GM12864 (cell line): ENCODE results near the gene BICD2.

ENCODE experiments used
- DNase-seq: peaks from one replicate; pipeline ENCODE4 v3.0.0-alpha.2; 2011; ENCODE audit warnings: low read depth
- H3K4me3 ChIP-seq: 2 replicates; pipeline ENCODE4 v1.5.1; 2011; ENCODE audit warnings: mild to moderate bottlenecking, low read depth, low read length, control low read depth
- CTCF ChIP-seq: IDR thresholded peaks from 2 replicates; pipeline ENCODE4 v1.5.1; 2011; ENCODE audit warnings: low read depth, mild to moderate bottlenecking, moderate library complexity, low read length, control low read depth, inconsistent platforms; ENCODE audit errors: missing control alignments

BICD2 gene

GRCh38 chr9:92664394-92665152 lies 100.1 kb downstream of the BICD2 start:
- no peak for DNase-seq
- no peak overlapping the region for H3K4me3 ChIP-seq

GRCh38 chr9:92663951-92664350 lies 100.7 kb downstream of the BICD2 start:
- TF ChIP-seq CTCF, result no peak
- no peak overlapping the region for H3K4me3 ChIP-seq
- DNase-seq, result no peak

More at GRCh38 chr9:92664394-92665152, 100.1 kb downstream of the BICD2 start:
- TF ChIP-seq CTCF, result no peak

- TF ChIP-seq CTCF, result no peak
- DNase-seq, result no peak
- H3K4me3 ChIP-seq, result no peak overlapping the region
These were observed 101.5 kb downstream of the BICD2 start for GRCh38 chr9:92663126-92663525.

- H3K4me3 ChIP-seq, result no peak overlapping the region
- no peak for DNase-seq
- TF ChIP-seq CTCF, result no peak
These were observed 102.9 kb downstream of the BICD2 start for GRCh38 chr9:92661743-92662142.
